Peyer's patch (tissue), 4 donors: Measurements from ENCODE around the gene CISD3. TPM values are rescaled to one million over a fixed set of nuclear protein-coding genes. Genes with fewer than 3 reads are reported as not detected.
A peak's percentile ranks its signal among the peaks of the same experiment; 100 is the strongest.

Experiments used
- DNase-seq, 3 donors: peaks; one replicate each; pipeline ENCODE4 v3.0.0-alpha.2; 2017 to 2019
- H3K27ac ChIP-seq, 4 donors: fragments of 200-600 bp; sonication (generic); one replicate each; pipeline ENCODE4 v1.5.1; 2016 to 2019
- H3K27me3 ChIP-seq, 2 donors: fragments of 200-600 bp; sonication (generic); one replicate each; pipeline ENCODE4 v1.5.1; 2019
- H3K36me3 ChIP-seq, 3 donors: fragments of 200-600 bp; sonication (generic); one replicate each; pipeline ENCODE4 v1.5.1; 2016 to 2019
- H3K4me1 ChIP-seq, 4 donors: fragments of 200-600 bp; sonication (generic); one replicate each; pipeline ENCODE4 v1.5.1; 2016 to 2019
- H3K4me3 ChIP-seq, 4 donors: fragments of 200-600 bp; sonication (generic); 1 replicate in 3 of 4; 2 replicates in 1 of 4; pipeline ENCODE4 v1.5.1; 2016 to 2019; ENCODE audit warnings: mild to moderate bottlenecking in 1 of 4
- H3K9me3 ChIP-seq, 4 donors: fragments of 200-600 bp; sonication (generic); one replicate each; pipeline ENCODE4 v1.5.1; 2016 to 2019; ENCODE audit warnings: mild to moderate bottlenecking in 1 of 4
- CTCF ChIP-seq, 6 experiments: fragments of 450-650 bp in 4 of 6; fragments of 200-600 bp in 2 of 6; sonication (generic) in 1 of 6; IDR thresholded peaks; one replicate each; pipeline ENCODE4 v1.5.1; 2017 to 2019; ENCODE audit warnings: antibody characterized with exemption in 6 of 6, mild to moderate bottlenecking in 3 of 6, moderate library complexity in 1 of 6
- POLR2A ChIP-seq, 2 donors: fragments of 450-650 bp; IDR thresholded peaks; one replicate each; pipeline ENCODE4 v1.5.1; 2017; ENCODE audit warnings: antibody characterized with exemption in 2 of 2, mild to moderate bottlenecking in 2 of 2, moderate library complexity in 2 of 2
- total RNA-seq, 4 donors: library from RNA; depleted of rRNA; stranded (reverse); fragments of >200 nt; gene quantifications; one replicate each; pipeline ENCODE4 v1.1.0, GENCODE V29; 2016

CISD3 gene
- total RNA-seq, 4 donors from 2014 or later, result 10.7 to 55.0 (median 43.2) TPM

- Histone ChIP-seq H3K4me1 (peaks cover 1 to 73% (median 3%) of the 10 kb centered on the region in 4 donors), H3K27ac (peak overlapping the region in 3 of 4 donors; percentile 59 to 86 (median 85)), H3K27me3 (no peaks in the 10 kb centered on the region), H3K36me3 (peaks cover 0 to 26% (median 0%) of the 10 kb centered on the region in 3 donors), H3K9me3 (no peaks in the 10 kb centered on the region), H3K4me3 (no peak overlapping the region)
- peak in 1 of 3 donors; percentile 31 for DNase-seq
- TF ChIP-seq CTCF (IDR thresholded peaks at IDR 0.05), result no peak
- no peak for TF ChIP-seq POLR2A (IDR thresholded peaks at IDR 0.05)
Observed at GRCh38 chr17:38741461-38741860, 11.3 kb downstream of the CISD3 start.

- H3K36me3 ChIP-seq, result peaks cover 0 to 21% (median 0%) of the 10 kb centered on the region in 3 donors
- TF ChIP-seq CTCF (IDR thresholded peaks at IDR 0.05) (no peak), POLR2A (IDR thresholded peaks at IDR 0.05) (no peak)
- H3K9me3 ChIP-seq, result no peaks in the 10 kb centered on the region
- DNase-seq, result peak in 2 of 3 donors; percentile 73 to 84
- peak overlapping the region in 3 of 4 donors; percentile 59 to 86 (median 85) for H3K27ac ChIP-seq
- peaks cover 6 to 78% (median 7%) of the 10 kb centered on the region in 4 donors for H3K4me1 ChIP-seq
- no peaks in the 10 kb centered on the region for H3K27me3 ChIP-seq
- peak overlapping the region in 1 of 4 donors; percentile 9 for H3K4me3 ChIP-seq
Observed at GRCh38 chr17:38741921-38742410, 11.8 kb downstream of the CISD3 start.

GRCh38 chr17:38742411-38743308 lies 12.5 kb downstream of the CISD3 start:
- Histone ChIP-seq H3K4me1 (peaks cover 7 to 83% (median 12%) of the 10 kb centered on the region in 4 donors), H3K27ac (peak overlapping the region in 3 of 4 donors; percentile 59 to 86 (median 85)), H3K36me3 (peaks cover 0 to 18% (median 0%) of the 10 kb centered on the region in 3 donors), H3K4me3 (peak overlapping the region in 1 of 4 donors; percentile 9), H3K27me3 (no peaks in the 10 kb centered on the region), H3K9me3 (no peaks in the 10 kb centered on the region)
- TF ChIP-seq CTCF (IDR thresholded peaks at IDR 0.05) (no peak), POLR2A (IDR thresholded peaks at IDR 0.05) (peak in 1 of 2 donors; percentile 19)
- peak in 2 of 3 donors; percentile 71 to 75 for DNase-seq

- H3K9me3 ChIP-seq, result no peaks in the 10 kb centered on the region
- TF ChIP-seq POLR2A (IDR thresholded peaks at IDR 0.05) (no peak), CTCF (IDR thresholded peaks at IDR 0.05) (no peak)
- no peaks in the 10 kb centered on the region for H3K27me3 ChIP-seq
- H3K4me1 ChIP-seq, result peaks cover 7 to 80% (median 19%) of the 10 kb centered on the region in 4 donors
- no peak overlapping the region for H3K4me3 ChIP-seq
- peaks cover 0 to 10% (median 0%) of the 10 kb centered on the region in 3 donors for H3K36me3 ChIP-seq
- DNase-seq, result peak in 1 of 3 donors; percentile 44
- peak overlapping the region in 2 of 4 donors; percentile 55 to 86 for H3K27ac ChIP-seq
Observed at GRCh38 chr17:38743556-38744171, 13.5 kb downstream of the CISD3 start.

- no peaks in the 10 kb centered on the region for H3K9me3 ChIP-seq
- DNase-seq, result peak in 1 of 3 donors; percentile 49
- no peaks in the 10 kb centered on the region for H3K36me3 ChIP-seq
- H3K4me3 ChIP-seq, result no peak overlapping the region
- no peaks in the 10 kb centered on the region for H3K27me3 ChIP-seq
- H3K4me1 ChIP-seq, result peaks cover 7 to 72% (median 32%) of the 10 kb centered on the region in 4 donors
- no peak for TF ChIP-seq POLR2A (IDR thresholded peaks at IDR 0.05)
- no peak overlapping the region for H3K27ac ChIP-seq
Observed at GRCh38 chr17:38745545-38745944, 15.4 kb downstream of the CISD3 start.
